Psoas muscle (tissue), 8 donors: ENCODE data around the gene SORBS1. TPM values are rescaled to one million over a fixed set of nuclear protein-coding genes. Genes with fewer than 3 reads are reported as not detected.

Experiments used
- ATAC-seq, 4 donors: fragments of 200-7000 bp; cut with Tn5 transposase; one replicate each; pipeline ENCODE4 v1.9.1; 2020; ENCODE audit warnings: moderate library complexity in 3 of 4, mild to moderate bottlenecking in 2 of 4
- DNase-seq, 2 donors: peaks; one replicate each; pipeline ENCODE4 v3.0.0-alpha.2; 2020
- H3K27ac ChIP-seq: fragments of 200-600 bp; one replicate; pipeline ENCODE4 v1.8.0; 2022
- H3K27me3 ChIP-seq, 3 donors: fragments of 200-600 bp in 1 of 3; one replicate each; pipeline versions ENCODE4 v1.6.1 to v1.8.0; 2013 to 2022; ENCODE audit warnings: low read length in 2 of 3, mild to moderate bottlenecking in 2 of 3, moderate library complexity in 1 of 3; ENCODE audit not compliant: insufficient read depth in 3 of 3
- H3K36me3 ChIP-seq, 2 donors: fragments of 200-600 bp in 1 of 2; one replicate each; pipeline versions ENCODE4 v1.6.1 to v1.8.0; 2013 to 2022; ENCODE audit warnings: low read depth in 1 of 2, mild to moderate bottlenecking in 1 of 2, moderate library complexity in 1 of 2; ENCODE audit not compliant: insufficient read depth in 1 of 2
- H3K4me1 ChIP-seq: fragments of 200-600 bp; one replicate; pipeline ENCODE4 v1.8.0; 2022
- H3K4me3 ChIP-seq: fragments of 200-600 bp; one replicate; pipeline ENCODE4 v1.8.0; 2022; ENCODE audit warnings: mild to moderate bottlenecking
- H3K9me3 ChIP-seq: fragments of 200-600 bp; one replicate; pipeline ENCODE4 v1.8.0; 2022
- WGBS, 3 donors: extraction: QIAGEN DNeasy Blood & Tissue Kit; methylation state at CpG; one replicate each; pipeline versions ENCODE4 v1.1.6 to v1.1.7; 2013; 5-methylcytosine and 5-hydroxymethylcytosine counted together
- intact Hi-C, 2 donors: fragments of 100-400 bp; cut with DNase I; formaldehyde crosslinking; loops; one replicate each; pipeline versions ENCODE4 v1.11.0 to v1.14.2; 2022
- polyA plus RNA-seq, 3 donors: library from polyadenylated mRNA; stranded (reverse); fragments of 200-250 nt; gene quantifications; one replicate each; pipeline ENCODE4 v1.2.3, GENCODE V29; 2013
- total RNA-seq, 4 donors: library from RNA; stranded (reverse); fragmentation: NEBNext Ultra II Directional in 2 of 4; extraction: Animal tissue kit (Norgen Biotek cat#: 25700) in 2 of 4; gene quantifications; one replicate each; pipeline versions ENCODE4 v1.2.1 to v1.2.4, GENCODE V29; 2021 to 2023
- TF ChIP-seq, protein P1 (sequence below): fragments of 200-600 bp; IDR thresholded peaks from one replicate; pipeline ENCODE4 v1.8.0; 2022; ENCODE audit warnings: antibody characterized with exemption
- donor health status: healthy with polysubstance abuse.
- donor health status: DM: no; HTN: no; CAD: no; lungs with moderate emphysema.
- donor health status: Bipolar disorder and iron deficiency.
- donor health status: healthy.
- donor health status: DM: yes; HTN: yes; CAD: no.
- donor health status: DM: no; HTN: no; CAD: no.
- donor health status: DM: no; HTN: no; CAD: no.
- donor health status: DM: yes; HTN: yes; CAD: no.

The SORBS1 gene
- total and polyA plus RNA-seq, 7 donors, result 17.3 to 306 (median 145) TPM

DNA sequence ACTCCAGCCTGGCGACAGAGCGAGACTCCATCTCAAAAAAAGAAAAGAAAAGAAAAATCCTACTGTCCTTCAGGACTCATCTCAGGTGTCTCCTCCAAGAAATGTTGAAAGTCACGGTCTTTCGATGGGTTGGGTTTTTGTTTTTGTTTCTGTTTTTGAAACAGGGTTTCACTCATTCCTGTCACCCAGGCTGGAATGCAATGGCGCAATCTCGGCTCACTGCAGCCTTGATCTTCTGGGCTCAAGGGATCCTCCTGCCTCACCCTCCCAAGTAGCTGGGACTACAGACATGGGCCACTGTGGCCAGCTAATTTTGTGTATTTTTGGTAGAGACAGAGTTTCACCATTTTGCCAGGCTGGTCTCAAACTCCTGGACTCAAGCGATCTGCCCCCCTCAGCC is 3.1 kb upstream of the SORBS1 start:
- no peak overlapping the region for H3K4me3 ChIP-seq
- intact Hi-C loops, result loop anchor here (5.0 kb wide), 1 partner anchor 92 kb away; no protein-coding TSS in a partner anchor
- H3K4me1 ChIP-seq, result peaks cover 9% of the 10 kb centered on the region
- TF ChIP-seq, protein P1, sequence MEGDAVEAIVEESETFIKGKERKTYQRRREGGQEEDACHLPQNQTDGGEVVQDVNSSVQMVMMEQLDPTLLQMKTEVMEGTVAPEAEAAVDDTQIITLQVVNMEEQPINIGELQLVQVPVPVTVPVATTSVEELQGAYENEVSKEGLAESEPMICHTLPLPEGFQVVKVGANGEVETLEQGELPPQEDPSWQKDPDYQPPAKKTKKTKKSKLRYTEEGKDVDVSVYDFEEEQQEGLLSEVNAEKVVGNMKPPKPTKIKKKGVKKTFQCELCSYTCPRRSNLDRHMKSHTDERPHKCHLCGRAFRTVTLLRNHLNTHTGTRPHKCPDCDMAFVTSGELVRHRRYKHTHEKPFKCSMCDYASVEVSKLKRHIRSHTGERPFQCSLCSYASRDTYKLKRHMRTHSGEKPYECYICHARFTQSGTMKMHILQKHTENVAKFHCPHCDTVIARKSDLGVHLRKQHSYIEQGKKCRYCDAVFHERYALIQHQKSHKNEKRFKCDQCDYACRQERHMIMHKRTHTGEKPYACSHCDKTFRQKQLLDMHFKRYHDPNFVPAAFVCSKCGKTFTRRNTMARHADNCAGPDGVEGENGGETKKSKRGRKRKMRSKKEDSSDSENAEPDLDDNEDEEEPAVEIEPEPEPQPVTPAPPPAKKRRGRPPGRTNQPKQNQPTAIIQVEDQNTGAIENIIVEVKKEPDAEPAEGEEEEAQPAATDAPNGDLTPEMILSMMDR, result no peak
- H3K27ac ChIP-seq, result no peak overlapping the region
- H3K27me3 ChIP-seq, result no peaks in the 10 kb centered on the region
- H3K36me3 ChIP-seq, result no peaks in the 10 kb centered on the region
- WGBS, 3 donors, result 95 to 96% (median 96%) methylated on average over 7 of the region's 7 CpGs
- no peak for ATAC-seq
- DNase-seq, result no peak
- H3K9me3 ChIP-seq, result no peaks in the 10 kb centered on the region

DNA sequence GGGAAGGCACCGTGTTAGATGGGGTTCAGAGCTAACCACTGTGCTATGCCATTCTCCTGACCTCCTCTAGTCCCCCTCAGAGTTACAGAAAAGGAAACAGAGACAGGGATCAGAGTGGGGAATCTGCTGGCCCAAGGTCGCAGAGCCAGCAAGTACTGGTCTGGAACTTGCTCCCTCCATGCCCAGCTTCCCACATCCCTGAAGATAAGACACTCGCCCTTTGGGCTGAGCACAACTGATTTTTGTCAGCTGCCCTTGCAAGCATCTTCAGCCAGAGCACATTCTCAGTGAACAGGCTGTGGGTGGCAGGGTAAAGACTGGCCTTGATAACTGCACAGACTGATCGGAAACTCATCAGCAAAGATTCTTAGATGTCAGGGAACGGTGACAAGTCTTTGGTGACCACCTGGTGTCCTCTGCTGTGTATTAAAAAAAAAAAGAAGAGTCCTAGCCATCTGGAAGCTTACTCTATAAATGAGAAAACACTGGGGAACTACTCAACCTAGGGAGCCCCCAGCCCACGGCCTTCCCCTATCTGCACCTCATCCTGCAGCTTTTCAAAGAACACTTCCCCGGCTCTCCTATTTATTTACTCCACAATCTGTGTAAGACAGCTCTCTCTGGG is 1.3 kb upstream of the SORBS1 start:
- DNase-seq, result no peak
- 66 to 78% (median 73%) methylated on average over 7 of the region's 7 CpGs for whole genome bisulfite sequencing, 3 donors
- Histone ChIP-seq H3K27me3 (no peaks in the 10 kb centered on the region), H3K4me1 (peaks cover 19% of the 10 kb centered on the region), H3K9me3 (no peaks in the 10 kb centered on the region), H3K4me3 (no peak overlapping the region), H3K27ac (peak overlapping the region; percentile 89), H3K36me3 (no peaks in the 10 kb centered on the region)
- no peak for ATAC-seq
- TF ChIP-seq, protein P1, result no peak
- intact Hi-C loops, result loop anchor here (5.0 kb wide), 1 partner anchor 90 kb away; no protein-coding TSS in a partner anchor

- no peak for DNase-seq
These were observed 650 bp upstream of the SORBS1 start for GRCh38 chr10:95561864-95562177.

GRCh38 chr10:95560278-95561176 is 644 bp downstream of the SORBS1 start:
- peak; percentile 25 to 73 for DNase-seq
- peak overlapping the region; percentile 95 for H3K4me3 ChIP-seq
- peaks cover 19% of the 10 kb centered on the region for H3K4me1 ChIP-seq
- intact Hi-C loops, result loop anchor here (5.0 kb wide), 1 partner anchor 88 kb away; no protein-coding TSS in a partner anchor
- peak in 2 of 4 donors; percentile 10 to 16 for ATAC-seq
- no peaks in the 10 kb centered on the region for H3K27me3 ChIP-seq
- WGBS, 3 donors, result 1 to 3% (median 1%) methylated on average over 40 to 48 of the region's 48 CpGs
- no peaks in the 10 kb centered on the region for H3K36me3 ChIP-seq
- TF ChIP-seq, protein P1, result no peak
- H3K27ac ChIP-seq, result peak overlapping the region; percentile 89
- no peaks in the 10 kb centered on the region for H3K9me3 ChIP-seq

More at GRCh38 chr10:95561864-95562177, 650 bp upstream of the SORBS1 start:
- H3K4me3 ChIP-seq, result peak overlapping the region; percentile 95
- H3K36me3 ChIP-seq, result no peaks in the 10 kb centered on the region
- no peaks in the 10 kb centered on the region for H3K9me3 ChIP-seq
- H3K27ac ChIP-seq, result peak overlapping the region; percentile 89
- TF ChIP-seq, protein P1, result no peak
- H3K27me3 ChIP-seq, result no peaks in the 10 kb centered on the region
- no peak for ATAC-seq
- peaks cover 19% of the 10 kb centered on the region for H3K4me1 ChIP-seq
- intact Hi-C loops, result loop anchor here (5.0 kb wide), 1 partner anchor 90 kb away; no protein-coding TSS in a partner anchor
- WGBS, 3 donors, result 45 to 59% (median 52%) methylated on average over 7 of the region's 7 CpGs
